Upper lobe of left lung (tissue), 4 donors: ENCODE data around the gene COG4.

Experiments
- POLR2A ChIP-seq, 4 donors: fragments of 450-650 bp; IDR thresholded peaks; one replicate each; pipeline ENCODE4 v1.5.1; 2016 to 2017; ENCODE audit warnings: antibody characterized with exemption in 4 of 4, mild to moderate bottlenecking in 2 of 4
- POLR2AphosphoS5 ChIP-seq, 2 donors: sonication (generic); formaldehyde crosslinking; IDR thresholded peaks; one replicate each; pipeline ENCODE4 v1.5.1; 2017; ENCODE audit warnings: antibody characterized with exemption in 2 of 2
- TF ChIP-seq, protein P1 (sequence below), 6 experiments: fragments of 450-650 bp in 4 of 6; fragments of 200-600 bp in 2 of 6; sonication (generic) in 2 of 6; IDR thresholded peaks; one replicate each; pipeline ENCODE4 v1.5.1; 2016 to 2019; ENCODE audit warnings: antibody characterized with exemption in 6 of 6

DNA sequence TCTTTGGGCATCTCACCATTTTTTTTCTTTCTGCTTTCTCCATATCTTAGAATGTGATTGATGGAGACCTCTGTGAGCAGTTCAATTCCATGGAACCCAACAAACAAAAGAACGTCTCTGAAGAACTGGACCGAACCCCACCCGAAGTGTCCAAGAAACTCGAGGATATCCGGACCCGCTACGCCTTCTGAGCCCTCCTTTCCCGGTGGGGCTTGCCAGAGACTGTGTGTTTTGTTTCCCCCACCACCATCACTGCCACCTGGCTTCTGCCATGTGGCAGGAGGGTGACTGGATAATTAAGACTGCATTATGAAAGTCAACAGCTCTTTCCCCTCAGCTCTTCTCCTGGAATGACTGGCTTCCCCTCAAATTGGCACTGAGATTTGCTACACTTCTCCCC, 48.3 kb upstream of the COG4 start:
- TF ChIP-seq, protein P1, sequence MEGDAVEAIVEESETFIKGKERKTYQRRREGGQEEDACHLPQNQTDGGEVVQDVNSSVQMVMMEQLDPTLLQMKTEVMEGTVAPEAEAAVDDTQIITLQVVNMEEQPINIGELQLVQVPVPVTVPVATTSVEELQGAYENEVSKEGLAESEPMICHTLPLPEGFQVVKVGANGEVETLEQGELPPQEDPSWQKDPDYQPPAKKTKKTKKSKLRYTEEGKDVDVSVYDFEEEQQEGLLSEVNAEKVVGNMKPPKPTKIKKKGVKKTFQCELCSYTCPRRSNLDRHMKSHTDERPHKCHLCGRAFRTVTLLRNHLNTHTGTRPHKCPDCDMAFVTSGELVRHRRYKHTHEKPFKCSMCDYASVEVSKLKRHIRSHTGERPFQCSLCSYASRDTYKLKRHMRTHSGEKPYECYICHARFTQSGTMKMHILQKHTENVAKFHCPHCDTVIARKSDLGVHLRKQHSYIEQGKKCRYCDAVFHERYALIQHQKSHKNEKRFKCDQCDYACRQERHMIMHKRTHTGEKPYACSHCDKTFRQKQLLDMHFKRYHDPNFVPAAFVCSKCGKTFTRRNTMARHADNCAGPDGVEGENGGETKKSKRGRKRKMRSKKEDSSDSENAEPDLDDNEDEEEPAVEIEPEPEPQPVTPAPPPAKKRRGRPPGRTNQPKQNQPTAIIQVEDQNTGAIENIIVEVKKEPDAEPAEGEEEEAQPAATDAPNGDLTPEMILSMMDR (IDR thresholded peaks at IDR 0.05) = no peak
- TF ChIP-seq POLR2A (IDR thresholded peaks at IDR 0.05) (no peak), POLR2AphosphoS5 (IDR thresholded peaks at IDR 0.05) (no peak)
